ENCODE data around the gene PPP1R14C.
"Not testable (repeated sequence)": the region's sequence is repeated elsewhere in the genome, so short reads cannot be mapped to it uniquely, and the experiment has no call there.

DNA sequence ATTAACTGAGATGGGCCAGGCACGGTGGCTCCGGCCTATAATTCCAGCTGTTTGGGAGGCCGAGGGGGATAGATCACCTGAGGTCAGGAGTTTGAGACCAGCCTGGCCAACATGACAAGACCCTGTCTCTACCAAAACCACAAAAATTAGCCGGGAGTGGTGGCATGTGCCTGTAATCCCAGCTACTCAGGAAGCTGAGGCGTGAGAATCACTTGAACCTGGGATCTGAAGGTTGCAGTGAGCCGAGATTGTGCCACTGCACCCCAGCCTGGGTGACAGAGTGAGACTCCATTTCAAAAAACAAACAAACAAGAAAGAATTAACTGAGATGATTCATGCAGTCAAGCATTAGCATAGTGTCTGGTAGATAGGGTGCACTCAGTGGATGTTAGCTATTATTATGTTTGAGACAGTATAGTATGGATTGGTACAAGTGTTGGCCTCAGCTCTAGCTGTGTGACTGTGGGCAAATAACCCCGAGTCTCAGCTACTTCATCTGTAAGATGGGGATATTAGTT, 37.1 kb downstream of the PPP1R14C start:
- TF ChIP-seq CTCF, POLR2A (IDR thresholded peaks at IDR 0.05): not testable (repeated sequence)
